OCI-M2 (cell line): ENCODE results near the gene SAE1.

Experiments
- DNase-seq: peaks from one replicate; lab custom pipeline; 2025; ENCODE audit not compliant: unreplicated experiment; lab: John Stamatoyannopoulos, UW

Gene SAE1

DNA sequence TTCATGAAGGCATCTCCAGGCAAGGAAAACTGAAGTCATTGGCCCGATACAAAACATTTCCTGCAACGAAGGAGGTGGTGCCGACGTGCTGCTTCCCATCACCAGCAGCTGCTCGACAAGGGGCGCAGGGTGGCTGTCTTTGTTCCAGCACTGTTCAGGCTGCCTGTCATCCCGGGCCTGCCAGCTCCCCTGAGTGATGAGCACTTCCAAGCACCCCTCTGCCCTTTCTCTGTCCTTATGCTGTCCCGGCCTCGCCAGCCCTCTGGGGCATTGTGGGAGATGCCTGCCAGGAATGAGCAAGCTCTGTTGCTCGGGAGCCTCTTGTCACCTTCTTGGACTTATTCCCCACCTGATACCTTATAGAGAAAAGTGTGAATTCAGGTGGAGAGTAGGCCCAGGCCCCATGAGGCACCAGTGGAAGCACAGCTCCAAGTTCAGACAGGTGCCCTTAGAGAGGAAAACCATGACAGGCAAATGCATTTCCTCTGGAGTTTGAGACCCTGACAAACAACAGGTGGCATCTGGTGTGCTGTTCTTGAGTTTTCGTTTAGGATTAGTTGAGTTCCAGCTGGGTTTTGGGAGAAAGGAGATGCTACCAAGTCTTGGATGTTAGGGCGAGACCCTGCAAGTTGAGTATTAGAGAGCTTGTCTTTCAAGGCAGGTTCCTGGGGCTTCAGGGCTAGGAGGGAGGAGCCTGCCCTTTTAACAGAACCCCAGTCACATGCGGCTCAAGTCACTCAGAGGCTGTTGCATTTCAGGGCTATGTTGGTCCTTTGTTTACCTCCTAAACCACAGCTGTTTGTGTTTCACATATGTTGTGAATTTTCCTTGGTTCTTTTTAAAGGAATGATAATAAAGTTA lies 78.9 kb downstream of the SAE1 start:
- no peak for DNase-seq

DNA sequence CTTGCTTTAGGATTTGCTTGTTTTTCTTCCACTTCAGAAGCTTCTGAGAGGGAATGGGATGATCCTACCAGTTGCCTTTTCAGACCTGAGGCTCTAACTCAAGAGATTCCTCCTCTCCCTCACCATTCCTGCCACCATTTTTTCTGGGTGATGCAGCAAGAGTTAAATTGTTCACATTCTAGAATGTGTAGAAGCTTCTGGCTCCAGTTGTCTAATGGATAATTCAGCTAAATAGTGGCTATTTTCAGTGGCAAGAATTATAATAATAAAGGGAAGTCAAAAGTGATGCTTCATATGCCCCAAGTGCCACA lies 79.5 kb downstream of the SAE1 start:
- no peak for DNase-seq

DNA sequence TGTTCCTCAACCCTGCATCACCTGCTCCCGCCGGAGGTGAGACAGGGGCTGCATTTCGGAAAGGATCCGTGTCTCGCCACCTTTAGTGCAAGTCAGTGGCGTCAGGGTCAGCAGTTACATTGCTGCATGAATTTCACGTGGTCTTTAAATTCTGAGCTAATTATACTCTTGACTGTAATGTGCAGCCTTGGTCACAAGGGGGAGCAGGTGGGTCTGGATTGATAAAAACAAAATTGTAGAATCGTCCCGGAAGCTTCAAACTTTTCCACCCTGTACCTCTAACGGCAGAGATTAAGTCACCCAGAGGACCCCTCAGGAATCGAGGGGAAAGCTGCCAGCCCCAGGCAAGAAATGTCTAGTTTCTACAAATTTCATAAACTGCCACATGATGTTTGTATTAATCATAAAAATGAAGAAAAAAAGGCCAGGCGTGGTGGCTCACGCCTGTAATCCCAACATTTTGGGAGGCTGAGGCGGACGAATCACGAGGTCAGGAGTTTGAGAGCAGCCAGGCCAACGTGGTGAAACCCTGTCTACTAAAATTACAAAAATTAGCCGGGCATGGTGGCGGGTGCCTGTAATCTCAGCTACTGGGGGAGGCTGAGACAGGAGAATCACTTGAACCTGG lies 80.2 kb downstream of the SAE1 start:
- peak; percentile 83 for DNase-seq

DNA sequence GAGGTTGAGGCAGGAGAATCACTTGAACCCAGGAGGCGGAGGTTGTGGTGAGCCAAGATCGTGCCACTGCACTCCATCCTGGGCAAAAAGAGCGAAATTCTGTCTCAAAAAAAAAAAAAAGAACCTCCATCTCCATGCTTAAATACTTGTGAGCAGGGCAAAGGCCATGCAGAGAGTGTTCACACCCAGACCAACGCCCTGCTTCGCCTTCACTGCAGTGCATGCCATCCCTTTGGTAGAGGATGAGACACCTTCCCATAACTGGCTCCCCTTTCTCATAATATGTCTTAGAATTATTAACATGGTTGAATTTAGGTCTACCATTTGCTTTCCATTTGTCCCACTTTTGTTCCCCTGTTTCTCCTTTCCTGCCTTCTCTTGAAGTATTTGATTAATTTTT lies 84.9 kb downstream of the SAE1 start:
- no peak for DNase-seq

DNA sequence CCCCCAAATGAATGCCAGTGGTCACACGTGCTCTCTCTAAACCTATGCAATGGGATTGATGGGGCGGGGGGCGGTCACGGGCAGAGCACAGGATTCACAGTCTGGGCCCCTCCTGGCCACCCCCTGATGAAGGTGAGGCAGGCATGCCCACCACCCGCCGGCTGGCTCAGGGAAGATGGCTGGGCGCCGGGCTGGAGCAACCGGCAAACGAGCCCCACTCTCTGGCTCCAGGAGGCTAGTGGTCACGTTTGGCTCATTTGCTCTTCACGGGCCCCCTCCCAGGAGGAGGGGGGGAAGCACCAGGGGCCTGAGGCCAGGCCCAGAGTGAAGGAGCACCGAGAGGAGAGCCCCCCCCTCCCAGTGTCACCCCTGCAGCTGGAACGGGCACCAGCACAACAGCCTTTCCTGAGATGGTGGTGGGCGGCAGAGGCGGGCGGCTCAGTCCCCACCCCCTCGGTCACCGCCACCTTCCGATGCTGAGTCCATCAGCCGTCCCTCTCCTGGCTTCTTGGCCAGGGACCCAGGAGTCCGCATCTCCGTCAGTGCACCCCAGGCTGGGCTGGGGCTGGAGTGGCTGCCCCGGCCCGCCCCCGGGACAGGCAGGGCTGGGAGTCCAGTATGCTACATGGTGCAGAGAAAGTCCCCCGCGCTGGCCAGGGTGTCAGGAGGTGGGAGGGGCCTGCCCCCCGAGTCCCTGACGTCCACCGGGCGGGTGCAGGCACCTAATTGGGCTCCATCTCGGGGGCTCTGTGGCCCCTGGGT lies 90.6 kb downstream of the SAE1 start:
- no peak for DNase-seq

DNA sequence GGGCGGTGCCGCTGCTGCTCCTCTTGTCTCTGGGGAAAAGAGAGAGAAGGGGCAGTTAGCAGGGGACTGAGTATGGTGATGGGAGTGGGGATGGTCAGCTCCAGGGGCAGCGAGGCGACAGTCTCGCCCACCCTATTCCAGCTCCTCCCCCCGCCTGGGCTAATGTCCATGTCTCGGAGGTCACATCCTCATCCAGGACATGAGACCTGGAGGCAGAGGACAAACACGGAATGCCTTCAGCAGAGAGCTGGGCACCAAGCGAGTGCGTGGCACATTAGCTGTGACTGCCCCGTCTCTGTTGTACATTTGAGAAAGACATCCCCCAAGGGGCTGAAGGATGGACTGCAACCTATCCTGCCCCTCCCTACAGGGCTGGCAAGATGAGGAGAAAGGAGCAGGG lies 91.3 kb downstream of the SAE1 start:
- DNase-seq: no peak

DNA sequence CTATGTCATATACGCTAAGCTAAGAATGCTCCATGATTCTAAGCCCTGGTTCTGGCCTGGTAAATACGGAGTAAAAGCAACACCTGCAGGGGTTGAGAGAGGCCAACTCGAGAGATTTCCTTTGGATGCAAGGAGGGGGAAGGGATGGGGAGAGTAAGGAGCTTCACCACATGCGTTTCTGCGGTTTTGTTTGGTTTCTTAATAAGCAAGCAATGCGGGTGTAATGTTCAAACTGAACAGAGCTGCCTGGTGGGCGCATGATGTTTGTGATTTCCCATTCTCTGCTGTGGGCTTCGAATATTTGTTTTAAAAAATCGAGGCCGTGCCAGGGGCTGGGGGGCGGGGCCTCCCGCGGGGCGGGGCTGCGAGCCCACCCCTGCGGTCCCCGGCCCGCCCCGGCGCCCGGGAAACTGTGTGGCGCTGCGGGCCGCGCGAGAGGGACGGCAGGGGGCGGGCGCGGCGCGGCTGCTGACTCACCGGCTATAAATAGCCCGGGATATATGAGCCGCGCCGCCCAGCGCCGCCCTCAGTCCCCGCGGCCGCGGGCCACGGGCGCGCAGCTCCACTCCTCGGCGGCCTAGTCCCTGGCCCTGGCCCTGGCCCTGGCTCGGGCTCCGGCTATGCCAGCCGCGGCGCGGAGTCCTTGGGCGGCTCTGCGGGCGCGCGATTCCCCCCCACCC lies 95.3 kb downstream of the SAE1 start:
- DNase-seq: peak; percentile 64

DNA sequence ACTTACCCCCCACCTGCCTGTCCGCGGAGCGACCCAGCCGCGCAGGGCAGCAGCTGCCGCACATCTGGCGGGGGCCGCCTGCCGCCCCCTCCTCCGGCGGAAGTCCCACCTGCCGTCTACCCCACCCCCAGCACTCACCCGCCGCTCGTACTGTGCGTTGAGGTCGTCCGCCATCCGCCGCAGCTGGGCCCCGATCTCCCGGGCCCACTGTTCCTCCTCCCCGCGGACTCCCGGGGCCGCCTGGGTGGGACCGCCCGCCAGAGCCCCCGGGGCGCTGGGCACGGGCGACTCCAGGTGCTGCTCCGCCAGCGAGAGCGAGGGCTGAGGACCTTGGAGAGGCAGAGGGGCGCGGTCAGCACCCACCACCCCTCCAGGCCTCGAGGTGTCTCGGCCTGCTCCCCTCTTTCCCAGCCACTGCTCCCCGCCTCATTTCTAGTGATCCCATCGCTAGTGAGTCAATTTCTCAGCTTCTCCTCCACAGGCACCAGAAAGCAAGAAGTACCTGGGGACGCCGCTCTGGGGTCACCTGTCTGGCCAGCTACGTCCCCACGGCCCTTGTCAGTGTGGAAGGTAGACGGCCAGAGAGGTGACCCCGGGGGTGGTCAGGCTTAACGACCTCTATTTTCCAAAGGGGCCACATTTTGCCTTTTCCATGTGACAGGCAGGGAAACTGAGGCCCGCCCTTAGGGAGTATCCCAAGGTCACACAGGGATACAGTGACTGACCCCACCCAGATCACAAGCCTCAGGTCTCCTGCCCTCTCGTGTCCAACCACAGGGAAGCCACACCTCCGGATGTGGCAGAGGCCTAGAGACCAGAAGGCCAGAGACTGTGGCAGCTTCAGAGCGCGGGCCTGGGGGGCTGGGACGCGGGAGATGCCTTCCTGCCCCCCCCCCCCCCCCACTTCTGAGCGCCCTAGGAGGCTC lies 96.1 kb downstream of the SAE1 start:
- DNase-seq: peak; percentile 61

DNA sequence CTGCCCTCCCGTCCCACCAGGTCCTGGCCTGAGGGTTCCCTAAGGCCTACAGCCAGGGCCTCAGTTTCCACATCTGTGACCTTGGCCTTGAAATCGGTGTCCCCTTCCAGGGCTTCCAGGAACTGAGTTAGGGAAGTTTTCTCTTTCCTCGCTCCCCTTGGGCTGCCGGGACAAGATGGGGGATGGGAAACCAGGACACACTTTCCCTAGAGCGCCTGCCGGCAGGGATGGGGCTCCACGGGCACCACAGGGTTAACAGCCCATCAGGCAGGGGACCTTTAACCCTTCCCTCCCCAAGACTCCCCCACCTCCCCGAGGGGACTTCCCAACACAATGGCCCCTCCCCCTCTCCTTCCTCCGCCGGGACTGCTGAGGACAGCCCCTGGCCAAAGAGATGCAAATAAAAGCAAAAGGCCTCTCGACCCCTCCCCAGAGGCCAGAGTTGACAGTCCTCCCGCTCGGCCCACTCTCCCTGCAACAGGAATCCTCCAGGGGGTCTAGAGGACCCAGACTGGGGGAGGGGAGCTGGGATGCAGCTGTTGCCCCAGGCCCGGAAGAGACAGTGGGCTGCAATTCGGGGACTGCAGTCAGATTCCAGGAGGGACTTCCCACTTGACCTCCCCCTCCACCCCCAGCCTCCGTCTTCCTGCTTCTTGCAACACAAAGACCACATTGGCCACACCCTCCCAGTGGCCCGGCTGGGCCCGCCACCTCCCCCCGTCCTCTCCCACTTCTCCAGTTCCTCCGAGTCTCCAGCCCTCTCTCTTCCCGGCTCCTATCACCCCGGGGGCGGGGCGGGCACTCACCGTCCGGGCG lies 96.9 kb downstream of the SAE1 start:
- peak; percentile 96 for DNase-seq

DNA sequence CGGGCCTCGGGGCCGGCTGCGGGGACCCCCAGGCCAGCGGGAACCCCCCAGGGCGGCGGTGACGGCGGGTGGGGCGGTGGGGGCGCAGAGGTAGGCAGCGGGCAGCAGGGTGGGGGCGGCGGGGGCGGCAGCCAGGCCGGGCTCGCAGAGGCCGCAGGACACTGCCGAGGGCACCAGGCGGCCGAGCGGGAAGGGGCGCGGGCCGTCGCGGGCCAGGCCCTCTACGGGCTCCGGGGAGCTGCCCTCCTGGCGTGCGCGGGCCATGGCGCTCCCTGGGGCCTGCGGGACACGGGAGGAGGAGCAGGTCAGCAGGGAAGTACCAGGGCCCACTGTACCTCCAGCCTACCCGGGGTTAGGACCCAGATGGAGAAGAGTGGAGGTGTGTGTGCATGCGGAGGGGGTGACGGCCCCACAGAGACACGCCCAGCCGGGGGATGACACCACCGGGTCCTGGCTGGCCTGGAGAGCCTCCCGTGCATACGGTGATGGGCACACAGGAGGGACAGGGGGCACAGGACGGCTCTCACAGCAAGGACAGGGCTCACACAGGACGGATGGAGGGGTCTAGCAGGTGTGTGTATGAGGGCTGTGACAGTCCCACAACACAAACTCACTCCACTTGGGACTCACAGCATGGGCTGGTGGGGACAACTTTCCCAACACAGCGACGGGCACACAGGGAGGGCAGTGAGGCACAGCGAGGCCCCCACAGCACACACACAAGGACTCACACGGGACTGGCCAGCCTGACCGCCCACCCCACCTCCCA lies 97.7 kb downstream of the SAE1 start:
- DNase-seq: no peak

DNA sequence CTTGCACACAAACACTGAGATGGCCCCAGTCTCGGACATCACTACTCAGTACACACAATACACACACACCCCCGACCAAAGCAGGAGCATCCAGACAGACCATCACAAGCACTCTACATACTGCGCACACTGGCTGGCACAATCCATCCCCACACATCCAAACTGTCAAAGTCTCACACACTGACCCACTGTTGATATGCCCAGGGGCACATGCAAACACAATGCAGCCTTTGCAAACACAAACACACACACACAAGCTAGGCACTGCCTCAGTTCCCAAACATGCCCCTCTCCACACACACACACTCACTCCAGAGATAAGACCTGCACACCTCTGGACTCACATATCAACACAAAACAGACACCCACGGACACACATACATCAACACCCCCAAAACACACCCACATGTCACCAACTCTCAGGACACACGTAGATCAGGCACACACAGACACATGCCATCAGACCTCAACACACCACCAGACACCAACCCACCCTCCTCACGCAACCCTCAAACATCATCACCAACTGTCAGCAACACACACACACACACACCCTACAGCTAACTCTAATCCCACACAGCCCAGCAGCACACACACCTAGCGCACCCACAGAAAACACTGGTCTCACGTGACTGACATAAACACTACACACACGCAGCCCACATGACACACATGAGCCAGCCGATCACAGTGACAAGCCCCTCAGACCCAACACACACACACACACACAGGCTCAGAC lies 98.5 kb downstream of the SAE1 start:
- no peak for DNase-seq

DNA sequence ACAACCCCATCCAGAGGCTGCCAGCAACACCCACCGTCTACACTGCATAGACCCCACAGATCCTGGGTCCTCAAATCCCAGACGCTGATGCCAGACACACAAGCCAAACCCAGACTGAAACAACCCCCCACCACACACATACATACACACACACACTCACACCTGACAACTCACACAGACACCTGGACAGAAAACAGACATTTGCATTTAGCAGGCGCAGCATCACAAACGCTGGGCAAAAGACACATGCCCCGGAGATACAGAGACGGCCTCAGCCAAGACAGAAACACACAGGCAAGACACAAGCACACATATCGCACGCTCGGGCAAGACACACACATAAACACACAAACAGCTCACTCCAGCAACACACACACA lies 99.0 kb downstream of the SAE1 start:
- no peak for DNase-seq

DNA sequence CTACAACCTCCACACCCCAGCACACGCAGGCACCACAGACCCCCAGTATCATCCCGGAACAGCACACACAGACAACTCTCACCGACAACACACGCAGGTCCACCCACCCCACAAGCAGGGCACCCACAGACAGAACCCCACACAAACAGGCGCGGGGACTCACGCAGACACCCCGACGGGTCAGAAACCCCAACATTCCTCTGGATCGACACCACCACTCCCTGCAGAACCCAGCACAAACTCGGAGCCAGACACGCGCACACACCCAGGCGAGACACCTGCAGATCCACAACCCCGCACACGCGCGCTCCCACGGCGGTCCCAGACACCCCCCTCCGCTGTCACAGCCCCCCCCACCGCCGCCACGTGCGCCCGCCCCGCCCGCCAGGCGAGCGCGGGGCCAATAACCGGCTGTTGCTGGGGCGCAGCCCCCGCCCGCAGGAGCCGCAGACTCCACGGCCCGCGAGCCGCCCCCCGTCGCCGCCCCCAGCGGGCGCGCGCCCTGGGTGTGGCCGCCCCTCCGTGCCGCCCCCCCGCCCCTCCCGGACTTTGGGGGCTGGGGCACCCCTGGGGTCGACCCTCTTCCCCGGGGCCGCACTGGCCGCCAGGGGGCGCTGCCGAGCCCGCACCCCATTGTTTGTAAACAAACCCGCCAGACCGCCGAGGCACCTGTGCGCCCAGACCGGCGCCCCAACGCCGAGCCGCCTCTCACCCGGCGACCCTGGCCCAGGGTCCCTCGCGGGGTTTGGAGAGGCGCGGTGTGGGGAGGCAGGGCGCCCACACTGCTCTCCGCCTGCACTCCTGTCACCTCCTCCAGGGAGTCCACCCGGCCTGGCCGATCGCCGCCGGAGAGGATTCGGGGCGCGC lies 99.7 kb downstream of the SAE1 start:
- no peak for DNase-seq

DNA sequence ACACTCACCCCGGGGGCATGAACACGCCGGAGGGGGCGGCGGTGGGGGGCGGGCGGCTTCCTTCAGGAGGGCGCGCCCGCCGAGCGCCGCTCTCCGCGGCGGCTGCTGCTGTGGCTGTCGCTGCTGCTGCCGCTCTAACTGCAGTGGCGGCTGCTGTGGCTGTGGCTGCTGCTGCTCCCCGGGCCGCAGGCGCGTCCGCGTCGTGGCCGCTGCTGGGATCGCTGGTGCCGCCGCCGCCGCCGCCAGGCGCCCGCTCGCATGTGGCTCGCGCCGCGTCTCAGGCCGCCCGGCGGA lies 100.2 kb downstream of the SAE1 start, which contains the start of gene BBC3:
Gene BBC3, minus strand, starts transcription at position 279 of the 294 bp plus-strand sequence. CDS start 2,768 bp downstream, outside the sequence.
- no peak for DNase-seq

DNA sequence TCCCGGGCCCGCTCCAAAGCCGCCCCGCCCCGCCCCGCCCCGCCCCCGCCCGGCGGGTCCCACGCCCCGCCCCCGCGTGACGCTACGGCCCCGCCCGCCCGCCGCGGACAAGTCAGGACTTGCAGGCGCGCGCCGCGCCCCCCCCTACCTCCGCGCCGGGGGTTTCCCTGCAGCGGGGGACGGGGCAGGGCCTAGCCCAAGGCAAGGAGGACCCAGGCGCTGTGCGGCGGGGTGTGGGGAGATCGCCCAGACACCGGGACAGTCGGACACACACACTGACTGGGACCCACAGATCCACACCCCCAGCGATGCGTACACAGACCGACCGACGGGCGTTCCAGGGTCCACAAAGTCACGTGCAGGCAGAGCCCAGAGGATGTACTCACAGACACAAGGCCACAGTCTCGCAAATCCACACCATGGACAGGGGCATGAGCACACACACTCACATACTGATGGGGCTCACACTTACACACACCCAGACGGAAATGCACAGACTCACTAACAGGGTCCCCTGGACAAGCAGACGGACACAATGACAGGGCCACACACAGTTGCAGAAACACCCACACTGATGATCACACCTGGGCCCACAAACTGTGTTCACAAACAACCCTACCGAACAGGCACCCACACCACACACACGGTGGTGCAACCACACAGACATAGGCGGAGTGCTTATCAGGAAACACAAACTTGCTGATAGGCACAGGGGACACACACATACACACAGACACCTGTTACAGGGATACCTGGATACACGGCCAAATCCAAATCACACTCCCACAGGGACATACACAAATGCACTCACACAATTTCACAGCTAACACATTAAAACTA lies 100.8 kb downstream of the SAE1 start:
- DNase-seq: no peak

DNA sequence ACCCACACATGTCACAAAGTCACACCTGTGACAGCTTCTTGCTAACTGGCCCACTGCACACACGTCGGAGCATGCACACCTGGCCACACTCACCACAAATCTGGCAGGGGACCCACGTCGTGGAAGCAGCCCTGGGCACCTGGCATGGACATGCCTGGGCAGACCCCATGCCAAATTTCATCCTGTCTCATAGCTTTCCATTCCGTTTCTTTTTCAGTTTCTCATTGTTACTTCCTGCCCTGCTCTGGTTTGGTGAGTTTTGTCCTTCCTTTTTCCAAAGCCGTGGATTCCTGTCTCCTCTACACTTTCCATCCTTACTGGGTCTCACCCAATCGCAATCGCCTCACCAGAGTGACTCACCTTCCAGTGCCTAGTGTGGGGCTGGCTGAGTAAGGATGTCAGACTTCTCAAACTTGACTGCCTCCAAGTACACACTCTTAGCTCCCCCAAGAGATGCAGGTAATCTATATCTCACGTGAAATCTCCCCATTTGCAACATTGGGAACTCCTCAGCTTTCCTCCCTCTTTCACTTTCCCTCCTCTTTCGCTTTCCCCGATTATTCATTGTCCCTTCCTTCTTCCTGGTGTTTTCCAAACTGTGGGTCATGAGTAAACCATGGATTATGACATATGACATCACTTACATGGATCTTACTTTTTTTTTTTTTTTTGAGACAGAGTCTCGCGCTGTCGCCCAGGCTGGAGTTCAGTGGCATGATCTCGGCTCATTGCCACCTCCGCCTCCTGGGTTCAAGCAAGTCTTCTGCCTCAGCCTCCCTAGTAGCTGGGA lies 102.0 kb downstream of the SAE1 start:
- no peak for DNase-seq
